HuH-7.5 (cell line): Measurements from ENCODE around the gene MAN2C1.
"Not testable (repeated sequence)": the region's sequence is repeated elsewhere in the genome, so short reads cannot be mapped to it uniquely, and the experiment has no call there.

Experiments
- DNase-seq: peaks from one replicate; pipeline ENCODE4 v3.0.0; 2011; ENCODE audit warnings: low spot score

Gene MAN2C1

DNA sequence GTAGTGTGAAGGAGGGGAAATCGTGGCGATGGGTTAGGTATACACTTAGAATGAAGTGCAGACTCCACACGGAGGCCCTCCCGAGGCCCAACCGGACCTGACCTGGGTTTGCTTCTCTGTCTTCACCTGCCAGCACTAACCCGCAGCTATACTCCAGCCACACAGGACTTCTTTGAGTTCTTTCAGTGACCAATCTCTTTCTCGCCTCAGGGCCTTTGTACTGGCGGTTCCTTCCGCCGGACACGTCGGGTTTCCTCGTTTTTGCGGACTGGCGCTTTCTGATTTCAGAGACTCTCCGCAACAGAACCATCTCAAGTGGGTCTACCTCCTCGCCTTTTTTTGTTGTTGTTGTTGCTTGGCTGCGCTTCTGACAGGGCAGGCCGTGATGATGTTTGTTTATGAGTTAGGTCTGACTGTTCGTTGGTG is 21.6 kb downstream of the MAN2C1 start, which contains the start of gene NEIL1:
TSS of gene NEIL1 (plus strand) at position 244 of the 426 bp plus-strand sequence. CDS start 1,867 bp downstream, outside the sequence.
- no peak for DNase-seq

DNA sequence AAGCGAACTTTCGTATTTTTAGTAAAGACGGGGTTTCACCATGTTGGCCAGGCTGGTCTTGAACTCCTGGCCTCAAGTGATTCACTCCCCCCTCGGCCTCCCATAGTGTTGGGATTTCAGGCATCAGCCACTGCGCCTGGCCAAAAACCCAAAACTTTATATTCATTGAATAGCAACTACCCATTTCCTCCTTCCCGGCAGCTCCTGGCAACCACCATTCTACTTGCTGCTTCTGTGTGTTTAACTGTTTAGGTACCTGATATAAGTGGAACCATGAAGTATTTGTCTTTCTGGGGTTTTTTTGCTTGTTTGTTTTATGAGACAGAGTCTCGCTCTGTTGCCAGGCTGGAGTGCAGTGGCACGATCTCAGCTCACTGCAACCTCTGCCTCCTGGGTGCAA is 24.5 kb downstream of the MAN2C1 start:
- not testable (repeated sequence) for DNase-seq

GRCh38 chr15:75342221-75342620 is 26.2 kb downstream of the MAN2C1 start:
- DNase-seq: no peak

DNA sequence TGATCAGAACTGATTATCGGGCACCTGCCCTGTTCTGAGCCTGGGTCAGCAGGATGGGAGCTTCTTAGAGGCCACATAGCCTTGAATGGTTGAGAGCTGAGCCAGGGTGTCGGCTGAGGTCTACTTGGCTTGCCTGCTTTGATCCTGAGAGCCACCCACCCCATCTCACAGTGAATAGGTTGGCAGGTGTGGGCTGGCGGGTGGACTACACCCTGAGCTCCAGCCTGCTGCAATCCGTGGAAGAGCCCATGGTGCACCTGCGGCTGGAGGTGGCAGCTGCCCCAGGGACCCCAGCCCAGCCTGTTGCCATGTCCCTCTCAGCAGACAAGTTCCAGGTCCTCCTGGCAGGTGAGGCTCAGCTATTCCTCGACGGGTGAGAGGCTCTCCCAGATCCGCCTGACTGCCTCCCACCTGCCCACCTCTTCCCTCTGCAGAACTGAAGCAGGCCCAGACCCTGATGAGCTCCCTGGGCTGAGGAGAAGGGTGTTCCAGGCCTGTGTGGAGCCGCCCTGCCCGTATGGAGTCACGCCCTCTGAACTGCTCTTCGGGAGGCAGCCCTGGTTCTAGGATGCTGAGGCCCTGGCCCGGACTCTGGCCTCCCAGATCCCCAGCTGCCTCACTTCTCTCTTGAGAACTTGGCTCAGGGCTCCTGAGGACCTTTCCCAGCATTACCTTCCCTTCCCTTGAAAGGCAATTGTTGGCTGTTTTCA is 28.7 kb downstream of the MAN2C1 start:
- no peak for DNase-seq

GRCh38 chr15:75338661-75339240 is 29.7 kb downstream of the MAN2C1 start:
- DNase-seq: no peak

DNA sequence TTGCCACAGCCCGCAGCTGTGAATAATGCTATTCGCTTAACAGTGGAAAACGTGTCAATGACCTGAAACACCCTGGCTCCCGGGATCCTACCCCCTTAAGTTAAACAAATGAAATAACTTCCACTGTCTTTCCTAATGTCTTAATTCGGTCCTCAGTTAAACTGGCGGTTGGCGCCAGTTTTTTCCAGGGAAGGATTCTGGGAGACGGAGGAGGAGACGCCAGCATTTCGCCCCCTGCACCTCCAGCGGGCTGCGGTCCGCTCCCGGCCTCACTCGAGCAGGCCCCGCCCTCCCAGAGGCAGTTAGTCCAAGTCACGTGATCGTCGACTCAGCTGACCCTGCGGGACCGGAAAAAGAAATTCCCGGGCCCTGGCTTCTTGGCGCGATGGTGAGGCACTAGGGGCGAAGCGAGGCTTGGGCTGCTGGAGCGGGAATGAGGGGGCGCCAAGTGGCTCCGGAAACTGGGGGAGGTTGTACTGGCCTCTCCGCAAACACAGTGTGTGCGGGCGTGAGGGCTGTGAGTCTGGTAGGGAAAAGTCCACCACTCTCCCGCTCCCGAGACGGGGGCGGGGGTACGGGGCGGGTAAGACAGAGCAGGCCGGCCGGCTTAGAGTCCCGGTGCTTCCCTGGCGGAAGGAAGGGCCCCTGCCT is 32.6 kb downstream of the MAN2C1 start, which contains the start of gene COMMD4:
TSS of gene COMMD4 (plus strand) at position 359 of the 651 bp plus-strand sequence. CDS start at position 386, 27 bp downstream.
- peak; percentile 82 for DNase-seq

DNA sequence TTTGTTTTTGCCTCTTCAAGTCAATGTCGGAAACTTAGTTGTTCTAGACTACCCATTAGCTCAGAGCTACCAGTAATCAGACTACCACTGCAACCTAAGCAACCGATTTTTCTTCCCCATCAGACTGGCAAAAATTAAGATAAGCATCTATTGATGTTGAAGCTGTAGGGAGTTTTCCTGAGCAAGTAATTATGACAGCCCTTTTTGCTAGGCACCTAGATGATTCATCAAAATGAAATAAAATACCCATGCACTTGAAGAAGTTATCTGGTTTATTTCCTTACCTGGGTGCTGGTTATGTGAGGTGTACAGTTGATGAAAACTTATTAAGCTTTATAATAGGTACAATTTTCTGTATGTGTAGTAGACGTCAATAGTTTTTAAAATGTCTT is 33.1 kb downstream of the MAN2C1 start:
- DNase-seq: no peak

GRCh38 chr15:75333654-75334419 is 34.6 kb downstream of the MAN2C1 start:
- DNase-seq: not testable (repeated sequence)

DNA sequence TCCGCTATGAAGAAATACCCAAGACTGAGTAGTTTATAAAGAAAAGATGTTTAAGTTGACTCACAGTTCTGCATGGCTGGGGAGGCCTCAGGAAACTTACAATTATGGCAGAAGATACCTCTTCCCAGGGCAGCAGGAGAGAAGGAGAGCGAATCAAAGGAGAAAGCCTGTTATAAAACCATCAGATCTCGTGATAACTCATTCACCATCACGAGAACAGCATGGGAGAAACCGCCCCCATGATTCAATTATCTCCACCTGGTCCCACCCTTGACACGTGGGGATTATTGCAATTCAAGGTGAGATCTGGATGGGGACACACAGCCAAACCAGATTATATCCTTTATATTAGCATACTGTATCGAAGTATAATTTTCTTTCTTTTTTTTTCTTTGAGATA is 36.3 kb downstream of the MAN2C1 start:
- DNase-seq: not testable (repeated sequence)

- DNase-seq: no peak
Measured at GRCh38 chr15:75329571-75329970, 38.8 kb downstream of the MAN2C1 start.

DNA sequence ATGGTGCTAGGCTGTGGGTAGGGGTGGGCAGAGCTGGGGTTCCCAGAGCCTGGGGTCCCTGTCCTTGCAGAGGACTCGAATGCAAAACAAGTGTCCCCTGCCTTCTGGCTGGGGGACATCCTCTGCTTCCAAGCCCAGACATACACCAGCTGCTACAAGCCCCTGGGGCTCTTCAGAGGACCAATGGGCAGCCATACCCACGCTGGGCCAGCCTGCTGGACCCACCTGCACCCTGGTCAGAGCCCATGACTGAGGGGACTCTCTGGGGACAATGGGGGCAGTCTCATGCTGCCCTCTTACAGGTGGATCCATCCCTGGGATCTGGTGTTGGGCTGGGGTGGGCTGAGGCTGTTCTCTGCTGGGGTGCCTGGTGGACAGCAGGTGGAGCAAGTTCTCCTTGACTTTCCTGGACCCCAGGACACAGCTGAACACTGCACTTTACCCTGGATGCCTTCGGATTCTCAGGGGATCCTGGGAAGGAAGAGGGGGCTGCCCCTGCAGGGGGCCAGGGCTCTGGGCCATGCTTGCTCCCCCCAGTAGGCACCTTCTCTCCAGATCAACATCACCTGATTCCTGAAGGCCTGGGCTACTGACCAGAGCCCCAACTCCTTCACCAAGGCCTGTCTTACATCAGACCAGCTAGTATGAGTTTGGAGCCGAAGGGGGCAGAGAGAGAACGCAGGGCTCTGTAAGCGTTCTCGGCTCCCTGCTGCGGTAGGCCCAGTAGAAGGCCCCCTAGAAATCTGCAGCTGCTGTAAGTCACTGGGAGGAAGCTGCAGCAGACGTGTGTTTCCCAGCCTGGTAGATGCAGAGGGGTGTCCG is 39.7 kb downstream of the MAN2C1 start:
- DNase-seq: no peak

DNA sequence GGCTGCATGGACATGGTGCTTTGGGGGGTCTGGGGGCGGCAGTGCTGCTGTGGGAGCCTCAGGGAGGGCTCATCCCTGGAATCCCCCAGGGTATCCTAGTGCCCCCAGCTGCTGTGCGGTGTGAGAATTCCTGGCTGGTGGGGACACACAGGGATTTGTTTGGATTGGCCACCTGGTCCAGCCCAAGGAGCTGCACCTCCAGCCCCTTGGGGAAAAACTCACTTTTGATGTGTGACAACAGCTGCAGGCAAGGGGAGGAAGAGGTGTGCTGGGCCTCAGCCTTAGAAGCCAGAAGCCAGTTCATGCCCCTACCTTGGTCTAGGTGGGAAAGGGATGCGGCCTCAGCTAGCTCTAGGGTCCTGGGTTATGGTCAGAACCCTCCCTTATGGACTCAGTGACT is 40.9 kb downstream of the MAN2C1 start:
- no peak for DNase-seq

DNA sequence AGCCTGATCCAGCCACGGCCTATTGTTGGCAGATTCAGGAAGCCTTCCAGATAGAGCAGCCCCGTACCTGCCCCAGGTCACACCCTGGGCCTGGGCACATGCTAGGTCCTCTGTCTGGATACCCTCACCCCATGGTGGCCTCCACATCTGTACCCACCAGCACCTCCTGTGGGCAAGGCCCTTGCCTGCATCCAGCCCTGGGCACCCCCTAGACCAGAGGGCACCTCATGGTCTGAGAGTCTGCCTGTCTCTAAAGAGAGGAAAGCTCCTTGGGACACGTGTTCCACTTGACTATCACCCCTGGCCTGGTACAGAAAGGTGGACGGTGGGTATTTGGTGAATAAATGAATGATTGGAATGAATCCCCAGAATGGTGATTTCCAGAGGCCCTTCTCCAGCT is 41.4 kb downstream of the MAN2C1 start:
- no peak for DNase-seq

- DNase-seq: no peak
Measured at GRCh38 chr15:75325922-75326321, 42.5 kb downstream of the MAN2C1 start.

DNA sequence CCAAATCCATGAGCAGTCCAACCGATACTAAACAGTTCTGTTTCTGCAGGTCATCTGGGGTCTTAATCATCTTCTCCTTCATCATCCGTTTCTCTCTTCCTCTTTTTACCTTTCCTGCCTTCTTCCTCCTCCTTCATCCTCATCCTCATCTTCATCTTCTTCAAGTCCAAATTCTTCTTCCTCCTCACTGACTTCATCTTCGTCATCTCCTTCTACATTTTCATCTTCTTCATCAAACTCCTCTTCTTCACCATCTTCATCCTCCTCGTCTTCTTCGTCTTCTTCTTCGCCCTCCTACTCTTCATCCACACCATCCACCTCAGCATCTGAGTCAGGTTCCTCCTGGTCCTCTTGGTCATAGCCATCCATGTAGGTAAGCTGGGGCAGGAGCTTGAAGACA is 46.7 kb downstream of the MAN2C1 start:
- no peak for DNase-seq

GRCh38 chr15:75319231-75319897 is 49.0 kb downstream of the MAN2C1 start:
- not testable (repeated sequence) for DNase-seq

- no peak for DNase-seq
Measured at GRCh38 chr15:75314552-75315290, 53.7 kb downstream of the MAN2C1 start.

DNA sequence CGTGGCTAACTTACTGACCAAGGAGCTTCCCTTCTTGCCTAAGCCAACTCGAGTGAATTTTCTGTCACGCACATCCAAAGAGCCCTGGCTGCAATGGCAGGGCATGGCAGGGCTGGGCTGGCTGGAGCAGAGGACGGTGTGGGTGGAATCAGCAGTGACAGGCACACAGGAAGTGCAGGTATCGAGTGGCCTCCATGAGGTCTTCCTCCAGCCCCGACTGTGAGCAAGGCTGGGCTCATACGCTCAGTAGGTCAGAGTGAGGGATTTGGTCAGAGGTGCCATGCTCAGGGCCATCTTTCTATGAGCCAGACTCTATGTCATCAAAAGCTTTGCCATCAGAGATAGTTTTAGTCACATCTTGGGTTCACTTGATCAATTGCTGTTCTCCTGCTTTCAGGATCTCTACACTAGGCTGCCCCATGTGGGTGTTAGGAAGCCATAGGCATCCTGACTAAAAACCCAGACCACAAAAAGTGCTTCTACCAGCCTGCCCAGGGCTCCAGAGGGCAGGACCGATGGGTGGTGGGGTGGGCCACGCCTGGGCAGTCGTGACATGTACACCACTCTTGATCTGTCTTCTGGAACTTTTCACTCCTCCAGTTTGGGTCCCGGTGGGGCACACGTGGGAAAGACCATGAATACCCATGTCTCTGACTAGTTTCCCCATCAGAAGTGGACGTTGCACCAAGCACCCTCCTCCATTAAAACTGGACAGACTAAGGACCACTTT is 55.1 kb downstream of the MAN2C1 start:
- DNase-seq: no peak

DNA sequence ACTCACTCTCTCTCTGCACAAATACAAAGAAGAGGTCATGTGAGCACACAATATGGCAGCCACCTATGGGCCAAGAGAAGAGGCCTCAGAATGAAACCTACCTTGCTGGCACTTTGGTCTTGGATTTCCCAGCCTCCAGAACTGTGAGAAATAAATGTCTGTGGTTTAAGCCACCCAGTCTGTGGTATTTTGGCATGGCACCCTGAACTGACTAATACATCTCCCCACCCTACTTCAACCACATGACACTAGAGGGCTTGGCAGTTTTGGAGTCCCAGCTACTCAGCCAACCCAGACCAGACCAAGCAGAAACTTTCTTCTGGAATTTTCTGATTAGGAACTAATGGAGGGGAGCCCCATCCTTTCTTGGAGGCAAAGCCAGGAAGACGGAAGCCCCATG is 55.9 kb downstream of the MAN2C1 start:
- DNase-seq: not testable (repeated sequence)
